GM12878 (cell line): Measurements from ENCODE around the gene OR56A5. TPM values are rescaled to one million over a fixed set of nuclear protein-coding genes. Genes with fewer than 3 reads are reported as not detected.

Experiments
- ATAC-seq: fragments of 200-7000 bp; cut with Tn5 transposase; 3 replicates; pipeline ENCODE4 v1.9.1; 2020; ENCODE audit warnings: mild to moderate bottlenecking, moderate library complexity
- Bru-seq: library from RNA; stranded (reverse); fragments of 400-500 nt; gene quantifications from one replicate; lab custom pipeline; 2021; lab: Mats Ljungman, UMichigan
- BruChase-seq, 2 experiments: library from RNA; stranded (reverse); fragments of 400-500 nt; gene quantifications; one replicate each; lab custom pipeline; 2021; lab: Mats Ljungman, UMichigan
- BruUV-seq: library from RNA; stranded (reverse); fragments of 400-500 nt; replicated peaks from 2 replicates; lab custom pipeline; 2021; lab: Mats Ljungman, UMichigan
- CTCF ChIA-PET: fragments of 300-600 bp; sonication (Branson Sonifier 250); formaldehyde crosslinking; extraction: SDS; loops from one replicate; lab custom pipeline; 2021; ENCODE audit warnings: inconsistent platforms; lab: Yijun Ruan, JAX
- POLR2A ChIA-PET: fragments of 350-600 bp; formaldehyde crosslinking; extraction: SDS; loops from one replicate; lab custom pipeline; 2021; ENCODE audit warnings: inconsistent platforms; lab: Charles Lee
- RAD21 ChIA-PET: fragments of 300-600 bp; sonication (Branson Sonifier 250); formaldehyde crosslinking; loops from one replicate; lab custom pipeline; 2023; ENCODE audit warnings: antibody characterized with exemption; ENCODE audit not compliant: unreplicated experiment; lab: Charles Lee
- SMC1A ChIA-PET: fragments of 300-600 bp; sonication (Branson Sonifier 250); formaldehyde crosslinking; loops from one replicate; lab custom pipeline; 2023; ENCODE audit not compliant: unreplicated experiment, uncharacterized antibody; lab: Charles Lee
- DNase-seq: peaks from one replicate; pipeline ENCODE4 v3.0.0-alpha.2; 2011; ENCODE audit warnings: low read depth, low spot score
- FAIRE-seq: peaks from 3 replicates; lab custom pipeline; 2011; peaks lifted over from hg19 to GRCh38; lab: Jason Lieb, UNC
- H2AFZ ChIP-seq: 2 replicates; pipeline ENCODE4 v1.6.0; 2011; ENCODE audit warnings: low read depth, low read length, control low read depth; ENCODE audit not compliant: control insufficient read depth
- H3K27ac ChIP-seq: 2 replicates; pipeline ENCODE4 v1.5.1; 2011; ENCODE audit warnings: control low read depth; ENCODE audit not compliant: control insufficient read depth, insufficient read depth
- H3K27me3 ChIP-seq, 2 experiments: replicated peaks in 1 of 2; 2 replicates each; pipeline versions ENCODE4 v1.6.0 to v1.6.1; 2011; ENCODE audit warnings: low read length in 1 of 2; ENCODE audit not compliant: control insufficient read depth in 2 of 2, insufficient read depth in 2 of 2
- H3K36me3 ChIP-seq, 2 experiments: 2 replicates each; pipeline ENCODE4 v1.5.1; 2011; ENCODE audit warnings: low read length in 1 of 2; ENCODE audit not compliant: control insufficient read depth in 2 of 2, insufficient read depth in 2 of 2
- H3K4me1 ChIP-seq: 2 replicates; pipeline ENCODE4 v1.6.1; 2011; ENCODE audit warnings: mild to moderate bottlenecking, low read length, moderate library complexity, mixed read lengths; ENCODE audit not compliant: control insufficient read depth, insufficient read depth
- H3K4me2 ChIP-seq: 2 replicates; pipeline ENCODE4 v1.6.0; 2011; ENCODE audit warnings: control low read depth; ENCODE audit not compliant: control insufficient read depth, insufficient read depth
- H3K4me3 ChIP-seq: fragments of 200-600 bp; sonication (generic); 2 replicates; pipeline ENCODE4 v1.5.1; 2016
- H3K79me2 ChIP-seq: 2 replicates; pipeline ENCODE4 v1.6.0; 2011; ENCODE audit warnings: low read length; ENCODE audit not compliant: control insufficient read depth, insufficient read depth
- H3K9ac ChIP-seq: 2 replicates; pipeline ENCODE4 v1.8.0; 2011; ENCODE audit warnings: low read length, control low read depth, mixed read lengths; ENCODE audit not compliant: control insufficient read depth, insufficient read depth
- H3K9me3 ChIP-seq: replicated peaks from 3 replicates; pipeline ENCODE4 v1.5.1; 2011; ENCODE audit warnings: mild to moderate bottlenecking, low read length; ENCODE audit not compliant: control insufficient read depth, insufficient read depth
- H4K20me1 ChIP-seq: 2 replicates; pipeline ENCODE4 v1.6.0; 2011; ENCODE audit not compliant: control insufficient read depth, insufficient read depth
- SMAD1 ChIP-seq: fragments of 450-650 bp; IDR thresholded peaks from 2 replicates; pipeline ENCODE4 v1.6.1; 2018; ENCODE audit warnings: mild to moderate bottlenecking, low read depth; ENCODE audit not compliant: partially characterized antibody
- in situ Hi-C: fragments of 300-500 bp; cut with MboI; formaldehyde crosslinking; loops from 9 replicates; pipeline ENCODE4 v1.14.3; 2018; ENCODE audit warnings: mixed read lengths
- intact Hi-C: fragments of 100-400 bp; cut with micrococcal nuclease; formaldehyde crosslinking; loops from one replicate; pipeline ENCODE4 v1.14.2; 2022; ENCODE audit not compliant: unreplicated experiment
- long read RNA-seq, 2 experiments: library from polyadenylated mRNA; unstranded; transcript quantifications; one replicate each; pipeline ENCODE4 v2.0.0, GENCODE V29; 2019 to 2020
- polyA minus RNA-seq, 3 experiments: library from RNA; depleted of rRNA, polyadenylated mRNA; stranded (reverse); fragments of >200 nt; gene quantifications; 2 replicates each; pipeline ENCODE4 v1.2.3, GENCODE V29; 2011
- polyA plus RNA-seq, 11 experiments: library from polyadenylated mRNA; depleted of rRNA in 4 of 11; unstranded in 6 of 11; stranded (reverse) in 5 of 11; fragments of >200 nt; fragmentation: Nextera tagmentation in 4 of 11; fragmentation: Illumina TruSeq in 1 of 11; extraction: Ambion mirVana in 4 of 11; extraction: Trizol in 1 of 11; gene quantifications; 1 replicate in 1 of 11; 2 replicates in 10 of 11; pipeline versions ENCODE4 v1.2.1 to v1.2.3, GENCODE V29; 2011 to 2016; ENCODE audit warnings: inconsistent platforms in 2 of 11, missing spikeins in 2 of 11, low read depth in 1 of 11
- total RNA-seq, 4 experiments: library from RNA; depleted of rRNA in 3 of 4; stranded (reverse); fragments of >200 nt in 3 of 4; fragmentation: Illumina TruSeq in 1 of 4; extraction: Trizol in 1 of 4; gene quantifications; 2 replicates each; pipeline versions ENCODE4 v1.2.1 to v1.2.3, GENCODE V29; 2013 to 2021
- TF ChIP-seq, protein P1 (sequence below): fragments of 450-650 bp; IDR thresholded peaks from 2 replicates; pipeline ENCODE4 v1.6.1; 2017; ENCODE audit warnings: mild to moderate bottlenecking, low read depth, inconsistent platforms; ENCODE audit not compliant: poor library complexity, severe bottlenecking

Gene OR56A5, protein sequence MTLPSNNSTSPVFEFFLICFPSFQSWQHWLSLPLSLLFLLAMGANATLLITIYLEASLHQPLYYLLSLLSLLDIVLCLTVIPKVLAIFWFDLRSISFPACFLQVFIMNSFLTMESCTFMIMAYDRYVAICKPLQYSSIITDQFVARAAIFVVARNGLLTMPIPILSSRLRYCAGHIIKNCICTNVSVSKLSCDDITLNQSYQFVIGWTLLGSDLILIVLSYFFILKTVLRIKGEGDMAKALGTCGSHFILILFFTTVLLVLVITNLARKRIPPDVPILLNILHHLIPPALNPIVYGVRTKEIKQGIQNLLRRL
- total RNA-seq (2013; cell fraction: nucleolus; rRNA removed) = not detected in 2 replicates
- total RNA-seq (2014; rRNA removed) = not detected in 2 replicates
- total RNA-seq (2014; rRNA removed; fragmentation: Illumina TruSeq; extraction: Trizol) = not detected in 2 replicates
- not detected in 2 replicates for total RNA-seq (2021)
- polyA plus RNA-seq (2011; ENCODE audit: low read depth) = not detected
- polyA plus RNA-seq (2011; rRNA removed) = not detected in 2 replicates
- not detected in 2 replicates for polyA plus RNA-seq (2011; cell fraction: cytosol; rRNA removed)
- not detected in 2 replicates for polyA plus RNA-seq (2011; cell fraction: nucleus; rRNA removed)
- not detected in 2 replicates for polyA plus RNA-seq (2012)
- not detected in 2 replicates for polyA plus RNA-seq (2014; fragmentation: Illumina TruSeq; extraction: Trizol)
- polyA plus RNA-seq (2014; fragmentation: Nextera tagmentation; extraction: Ambion mirVana) = not detected
- polyA plus RNA-seq (2014; rRNA removed) = not detected in 2 replicates
- polyA plus RNA-seq (2016; fragmentation: Nextera tagmentation; extraction: Ambion mirVana) = not detected
- not detected in 2 replicates for polyA minus RNA-seq (2011; rRNA and poly(A)+ RNA removed)
- not detected in 2 replicates for polyA minus RNA-seq (2011; cell fraction: cytosol; rRNA and poly(A)+ RNA removed)
- not detected in 2 replicates for polyA minus RNA-seq (2011; cell fraction: nucleus; rRNA and poly(A)+ RNA removed)
- percentile 17 among the genes with signal in this experiment for Bru-seq, nascent RNA
- not detected for BruChase-seq, experiment 1, labeled RNA remaining after a 6-hour chase
- not detected for BruChase-seq, experiment 2, labeled RNA remaining after a 2-hour chase
- long read RNA-seq, experiment 1 = 0 reads
- long read RNA-seq, experiment 2 = 0 reads

- Histone ChIP-seq H3K4me1 (no peaks in the 10 kb centered on the region), H3K9me3 (no peaks in the 10 kb centered on the region; the same call in 2 of the 3 replicates), H3K36me3 (no peaks in the 10 kb centered on the region), H4K20me1 (no peaks in the 10 kb centered on the region), H3K9ac (no peak within 1 kb of the TSS), H3K79me2 (no peaks in the 10 kb centered on the region), H3K4me3 (no peak within 1 kb of the TSS), H3K4me2 (no peak within 1 kb of the TSS), H2AFZ (no peak within 1 kb of the TSS), H3K27me3 (no peaks in the 10 kb centered on the region)
- ChIA-PET SMC1A (no interaction called here), CTCF (no interaction called here), RAD21 (no interaction called here)
- BruUV-seq = no TSS peak
- in situ Hi-C loops = no loop called here
- no peak for TF ChIP-seq SMAD1
- TF ChIP-seq, protein P1, sequence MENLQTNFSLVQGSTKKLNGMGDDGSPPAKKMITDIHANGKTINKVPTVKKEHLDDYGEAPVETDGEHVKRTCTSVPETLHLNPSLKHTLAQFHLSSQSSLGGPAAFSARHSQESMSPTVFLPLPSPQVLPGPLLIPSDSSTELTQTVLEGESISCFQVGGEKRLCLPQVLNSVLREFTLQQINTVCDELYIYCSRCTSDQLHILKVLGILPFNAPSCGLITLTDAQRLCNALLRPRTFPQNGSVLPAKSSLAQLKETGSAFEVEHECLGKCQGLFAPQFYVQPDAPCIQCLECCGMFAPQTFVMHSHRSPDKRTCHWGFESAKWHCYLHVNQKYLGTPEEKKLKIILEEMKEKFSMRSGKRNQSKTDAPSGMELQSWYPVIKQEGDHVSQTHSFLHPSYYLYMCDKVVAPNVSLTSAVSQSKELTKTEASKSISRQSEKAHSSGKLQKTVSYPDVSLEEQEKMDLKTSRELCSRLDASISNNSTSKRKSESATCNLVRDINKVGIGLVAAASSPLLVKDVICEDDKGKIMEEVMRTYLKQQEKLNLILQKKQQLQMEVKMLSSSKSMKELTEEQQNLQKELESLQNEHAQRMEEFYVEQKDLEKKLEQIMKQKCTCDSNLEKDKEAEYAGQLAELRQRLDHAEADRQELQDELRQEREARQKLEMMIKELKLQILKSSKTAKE = no peak
- TF ChIP-seq, all 136 proteins: peak for 0
- FAIRE-seq (no peak), ATAC-seq (no peak), DNase-seq (no peak)
- intact Hi-C loops = no loop called here
- no peak within 1 kb of the TSS for H3K27ac ChIP-seq
- POLR2A ChIA-PET = no interaction called here
Observed at GRCh38 chr11:5968394-5968793, at the start of gene OR56A5. Gene OR56A5 (minus strand): TSS chr11:5968494. CDS start chr11:5968494, 0 bp downstream.
